HCT116 (cell line): ENCODE measurements around the gene SNX1.

Experiments
- CTCF ChIP-seq, 3 experiments: fragments of 200-600 bp in 1 of 3; sonication (generic) in 1 of 3; IDR thresholded peaks in 2 of 3; conservative IDR thresholded peaks in 1 of 3; 2 replicates each; pipeline ENCODE4 v1.5.1; 2012 to 2017; ENCODE audit warnings: low read depth in 2 of 3, low read length in 2 of 3, antibody characterized with exemption in 1 of 3, borderline replicate concordance in 1 of 3, control low read depth in 1 of 3, mild to moderate bottlenecking in 1 of 3, mixed read lengths in 1 of 3, mixed run types in 1 of 3, moderate library complexity in 1 of 3; ENCODE audit not compliant: insufficient read depth in 1 of 3
- EZH2 ChIP-seq: fragments of 200-600 bp; sonication (generic); IDR thresholded peaks from 2 replicates; pipeline ENCODE4 v1.6.1; 2017; ENCODE audit warnings: antibody characterized with exemption, mixed run types
- ZNF274 ChIP-seq: fragments of 200-500 bp; sonication (Bioruptor generic); IDR thresholded peaks from 2 replicates; pipeline ENCODE4 v1.6.1; 2014; ENCODE audit warnings: mild to moderate bottlenecking, low read depth, low read length, inconsistent platforms

GRCh38 chr15:64090527-64090926, 5.3 kb upstream of the SNX1 start:
- TF ChIP-seq CTCF (IDR thresholded peaks at IDR 0.05 in 2 of 3, conservative IDR thresholded peaks at IDR 0.05 in 1 of 3; ENCODE audit: borderline replicate concordance in 1 of 3, insufficient read depth in 1 of 3, low read depth in 2 of 3, low read length in 2 of 3) (no peak), EZH2 (no peak), ZNF274 (no peak)
